ENCODE results near the gene C1S.

GRCh38 chr12:7078163-7078562, 17.6 kb downstream of the C1S start:
- TF ChIP-seq CTCF (IDR thresholded peaks at IDR 0.05) = no peak
- TF ChIP-seq EP300 (IDR thresholded peaks at IDR 0.05) = no peak
- TF ChIP-seq POLR2A (IDR thresholded peaks at IDR 0.05) = no peak

Data from stomach (tissue), 4 donors.